H1 (cell line): ENCODE measurements around the gene ENPP7. TPM values are rescaled to one million over a fixed set of nuclear protein-coding genes. Genes with fewer than 3 reads are reported as not detected.

Source experiments
- MAFK ChIP-seq: IDR thresholded peaks from 2 replicates; pipeline ENCODE4 v1.6.1; 2012; ENCODE audit warnings: low read depth, mild to moderate bottlenecking, improper control_type of control experiment, low read length
- polyA plus RNA-seq, 7 experiments: library from polyadenylated mRNA; depleted of rRNA in 3 of 7; stranded (reverse) in 5 of 7; unstranded in 2 of 7; fragments of >200 nt in 5 of 7; fragments of 200-250 nt in 2 of 7; gene quantifications; 1 replicate in 5 of 7; 2 replicates in 1 of 7; 4 replicates in 1 of 7; pipeline versions ENCODE4 v1.2.1 to v1.2.3, GENCODE V29; 2011 to 2013; ENCODE audit warnings: missing spikeins in 2 of 7, mixed read lengths in 2 of 7
- total RNA-seq: library from RNA; stranded (reverse); fragmentation: NEBNext Ultra II Directional; extraction: Animal tissue kit (Norgen Biotek cat#: 25700); gene quantifications from 2 replicates; pipeline ENCODE4 v1.2.1, GENCODE V29; 2021
- TF ChIP-seq, protein P1 (sequence below): IDR thresholded peaks from 2 replicates; pipeline ENCODE4 v1.6.1; 2011; ENCODE audit warnings: low read length, improper control_type of control experiment

Gene ENPP7
- total and polyA plus RNA-seq, 2 of the 8 experiments (the other 6 are each of a cell fraction or from before 2014, with no cell fraction given): not detected

DNA sequence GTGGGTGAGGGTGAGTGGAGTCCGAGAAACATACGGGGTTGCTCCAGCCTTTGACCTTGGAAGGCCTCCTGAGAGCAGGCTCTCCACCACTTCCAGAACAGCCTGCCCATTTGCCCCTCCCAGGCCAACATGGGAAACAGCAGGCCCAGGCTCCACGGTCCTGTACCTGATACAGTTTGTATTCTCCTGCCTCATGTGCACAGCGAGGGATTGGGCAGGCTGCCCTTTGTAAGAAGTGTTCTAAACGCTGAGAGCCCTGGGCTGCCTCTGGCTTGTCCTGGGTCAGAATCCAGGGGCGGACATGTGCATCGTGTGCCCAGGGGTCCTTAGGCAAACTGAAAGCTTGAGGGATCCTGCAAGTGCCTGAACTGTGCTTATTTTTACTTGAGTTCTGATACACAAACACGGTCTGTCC, 43.8 kb downstream of the ENPP7 start (continued):
- no peak for TF ChIP-seq MAFK
- TF ChIP-seq, protein P1, sequence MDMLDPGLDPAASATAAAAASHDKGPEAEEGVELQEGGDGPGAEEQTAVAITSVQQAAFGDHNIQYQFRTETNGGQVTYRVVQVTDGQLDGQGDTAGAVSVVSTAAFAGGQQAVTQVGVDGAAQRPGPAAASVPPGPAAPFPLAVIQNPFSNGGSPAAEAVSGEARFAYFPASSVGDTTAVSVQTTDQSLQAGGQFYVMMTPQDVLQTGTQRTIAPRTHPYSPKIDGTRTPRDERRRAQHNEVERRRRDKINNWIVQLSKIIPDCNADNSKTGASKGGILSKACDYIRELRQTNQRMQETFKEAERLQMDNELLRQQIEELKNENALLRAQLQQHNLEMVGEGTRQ: no peak
